SK-N-SH (cell line): ENCODE measurements around the gene PTPN20.

Experiments
- POLR2AphosphoS5 ChIP-seq: IDR thresholded peaks from 2 replicates; pipeline ENCODE4 v1.6.1; 2012; ENCODE audit warnings: low read depth, low read length
- TF ChIP-seq, protein P1 (sequence below): fragments of 200-600 bp; sonication (generic); IDR thresholded peaks from 2 replicates; pipeline ENCODE4 v1.6.1; 2017; ENCODE audit warnings: antibody characterized with exemption, mild to moderate bottlenecking, moderate library complexity
- TF ChIP-seq, protein P2 (sequence below): IDR thresholded peaks from 2 replicates; pipeline ENCODE4 v1.4.0; 2012; ENCODE audit warnings: low read depth

DNA sequence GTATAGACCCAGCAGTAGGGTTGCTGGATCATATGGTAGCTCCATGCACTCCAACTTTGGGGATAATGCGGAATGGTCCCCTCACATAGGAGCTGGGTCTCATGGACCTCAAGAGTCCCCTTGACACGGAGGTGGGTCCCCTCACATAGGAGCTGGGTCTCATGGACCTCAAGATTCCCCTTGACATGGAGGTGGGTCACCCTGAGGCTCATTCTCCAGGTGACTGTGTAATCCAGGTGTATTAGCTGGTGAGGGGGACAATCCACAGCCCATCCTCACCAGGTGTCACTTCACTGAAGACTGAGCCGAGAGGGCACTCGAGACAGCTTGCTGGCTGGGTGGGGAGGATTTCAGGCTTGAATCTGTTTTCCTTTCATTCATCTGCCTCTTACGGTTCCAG lies 121.9 kb downstream of the PTPN20 start:
- TF ChIP-seq, protein P1, sequence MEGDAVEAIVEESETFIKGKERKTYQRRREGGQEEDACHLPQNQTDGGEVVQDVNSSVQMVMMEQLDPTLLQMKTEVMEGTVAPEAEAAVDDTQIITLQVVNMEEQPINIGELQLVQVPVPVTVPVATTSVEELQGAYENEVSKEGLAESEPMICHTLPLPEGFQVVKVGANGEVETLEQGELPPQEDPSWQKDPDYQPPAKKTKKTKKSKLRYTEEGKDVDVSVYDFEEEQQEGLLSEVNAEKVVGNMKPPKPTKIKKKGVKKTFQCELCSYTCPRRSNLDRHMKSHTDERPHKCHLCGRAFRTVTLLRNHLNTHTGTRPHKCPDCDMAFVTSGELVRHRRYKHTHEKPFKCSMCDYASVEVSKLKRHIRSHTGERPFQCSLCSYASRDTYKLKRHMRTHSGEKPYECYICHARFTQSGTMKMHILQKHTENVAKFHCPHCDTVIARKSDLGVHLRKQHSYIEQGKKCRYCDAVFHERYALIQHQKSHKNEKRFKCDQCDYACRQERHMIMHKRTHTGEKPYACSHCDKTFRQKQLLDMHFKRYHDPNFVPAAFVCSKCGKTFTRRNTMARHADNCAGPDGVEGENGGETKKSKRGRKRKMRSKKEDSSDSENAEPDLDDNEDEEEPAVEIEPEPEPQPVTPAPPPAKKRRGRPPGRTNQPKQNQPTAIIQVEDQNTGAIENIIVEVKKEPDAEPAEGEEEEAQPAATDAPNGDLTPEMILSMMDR: no peak
- no peak for TF ChIP-seq POLR2AphosphoS5
- TF ChIP-seq, protein P2, sequence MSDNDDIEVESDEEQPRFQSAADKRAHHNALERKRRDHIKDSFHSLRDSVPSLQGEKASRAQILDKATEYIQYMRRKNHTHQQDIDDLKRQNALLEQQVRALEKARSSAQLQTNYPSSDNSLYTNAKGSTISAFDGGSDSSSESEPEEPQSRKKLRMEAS: no peak
